Skin epidermis (tissue), 12 donors: Measurements from ENCODE around the gene SATB2.

Experiments
- H3K27ac ChIP-seq, 21 experiments: fragments of 200-600 bp; sonication (generic) in 11 of 21; one replicate each; pipeline ENCODE4 v1.5.0; 2020; ENCODE audit warnings: mild to moderate bottlenecking in 3 of 21, inconsistent platforms in 2 of 21, moderate library complexity in 2 of 21
- H3K4me3 ChIP-seq, 7 experiments: fragments of 200-600 bp; sonication (generic) in 2 of 7; one replicate each; pipeline ENCODE4 v1.5.0; 2020; ENCODE audit warnings: inconsistent platforms in 2 of 7, mild to moderate bottlenecking in 2 of 7, moderate library complexity in 1 of 7

SATB2 gene

DNA sequence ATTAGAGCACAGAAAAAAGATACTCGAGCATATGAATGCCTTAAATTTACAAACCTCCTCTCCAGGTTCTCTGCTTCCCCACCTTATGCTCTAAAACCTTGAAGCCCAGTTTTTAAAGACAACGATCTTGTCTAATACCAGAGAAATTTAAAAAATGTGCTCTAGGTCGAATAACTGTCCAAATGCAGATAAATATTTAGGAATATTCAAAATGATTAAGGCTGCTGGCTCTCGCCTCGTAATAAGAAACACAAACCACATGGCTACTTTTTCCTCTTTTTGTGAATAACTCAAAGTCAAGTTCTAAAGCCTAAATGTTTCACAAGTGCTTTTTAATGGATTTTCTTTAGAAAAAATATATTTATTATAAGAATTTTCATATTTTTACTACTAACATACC lies 101.3 kb downstream of the SATB2 start:
- Histone ChIP-seq H3K27ac (no peak overlapping the region), H3K4me3 (no peak overlapping the region)

DNA sequence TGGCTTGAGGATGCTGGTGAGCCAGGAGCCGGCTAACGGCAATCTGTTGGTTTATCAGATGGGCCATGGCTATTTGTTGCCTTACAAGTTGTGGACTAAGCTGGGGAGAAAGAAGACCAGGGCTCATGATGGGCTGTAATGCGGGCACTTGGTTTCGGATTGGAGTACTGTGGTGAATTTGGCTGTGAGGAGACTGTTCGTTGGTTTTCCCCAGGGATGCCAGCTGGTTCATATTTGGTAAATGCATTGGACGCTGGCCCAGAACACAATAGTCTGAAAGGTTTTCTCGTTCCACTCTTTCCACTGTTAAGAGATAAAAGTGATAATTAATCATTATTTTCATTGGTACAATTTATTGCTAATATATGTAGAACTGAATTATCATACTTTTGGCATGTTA lies 108.9 kb downstream of the SATB2 start:
- H3K27ac ChIP-seq: no peak overlapping the region
- H3K4me3 ChIP-seq: no peak overlapping the region

DNA sequence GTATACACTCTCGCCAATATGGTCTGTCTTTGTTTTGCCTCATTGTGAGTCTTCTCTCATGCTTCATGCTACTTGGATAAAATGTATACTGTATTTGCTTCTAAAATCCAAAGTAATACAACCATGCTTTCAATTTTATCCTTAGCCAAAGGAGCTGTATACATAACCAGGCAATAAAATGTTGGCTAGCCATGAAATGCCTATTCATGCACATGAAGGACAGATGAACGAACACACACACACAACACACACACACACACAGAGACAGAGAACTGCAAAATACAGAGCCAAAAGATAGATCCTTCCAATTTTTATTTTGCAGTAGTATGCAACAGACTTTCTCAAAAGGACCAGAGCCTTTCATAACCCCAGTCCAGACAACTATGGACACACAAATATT lies 113.7 kb downstream of the SATB2 start:
- H3K27ac ChIP-seq: no peak overlapping the region
- no peak overlapping the region for H3K4me3 ChIP-seq

DNA sequence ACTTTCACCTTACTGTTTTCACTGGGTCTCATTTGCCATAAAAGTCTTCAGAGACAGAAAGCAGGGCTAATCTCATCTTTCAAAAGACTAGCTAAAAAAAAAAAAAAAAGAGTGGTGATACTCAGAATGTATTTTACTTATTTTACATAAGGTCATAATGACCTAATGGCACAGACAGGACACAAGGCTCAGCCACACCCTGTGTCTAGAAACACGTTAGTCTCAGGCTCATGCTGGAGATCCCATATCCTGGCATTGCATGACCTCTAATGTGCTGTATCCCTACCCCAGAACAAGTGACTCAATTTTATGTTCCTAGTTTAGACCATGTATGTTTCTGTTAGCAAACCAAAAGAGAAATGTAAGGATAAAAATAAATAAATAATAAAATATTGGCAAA lies 115.4 kb downstream of the SATB2 start:
- H3K4me3 ChIP-seq: no peak overlapping the region
- no peak overlapping the region for H3K27ac ChIP-seq

DNA sequence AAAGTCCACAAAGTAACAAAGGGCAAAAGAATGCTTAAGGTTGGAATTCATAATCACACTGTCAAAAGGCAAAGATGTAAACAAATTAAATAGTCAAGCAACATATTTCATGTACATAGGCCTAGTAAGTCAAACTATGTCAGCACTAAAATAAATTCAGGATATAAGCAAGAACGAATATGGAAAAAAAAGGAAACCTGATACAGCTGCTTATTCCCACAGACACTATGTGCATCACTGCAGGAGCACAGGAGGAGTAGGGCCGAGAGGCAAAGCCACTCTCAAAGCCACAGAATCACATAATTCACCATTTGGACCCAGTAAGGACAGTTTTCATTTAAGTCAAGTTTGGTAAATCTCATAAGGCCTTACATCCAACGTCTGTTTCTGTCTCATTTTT lies 116.6 kb downstream of the SATB2 start:
- Histone ChIP-seq H3K27ac (no peak overlapping the region), H3K4me3 (no peak overlapping the region)

DNA sequence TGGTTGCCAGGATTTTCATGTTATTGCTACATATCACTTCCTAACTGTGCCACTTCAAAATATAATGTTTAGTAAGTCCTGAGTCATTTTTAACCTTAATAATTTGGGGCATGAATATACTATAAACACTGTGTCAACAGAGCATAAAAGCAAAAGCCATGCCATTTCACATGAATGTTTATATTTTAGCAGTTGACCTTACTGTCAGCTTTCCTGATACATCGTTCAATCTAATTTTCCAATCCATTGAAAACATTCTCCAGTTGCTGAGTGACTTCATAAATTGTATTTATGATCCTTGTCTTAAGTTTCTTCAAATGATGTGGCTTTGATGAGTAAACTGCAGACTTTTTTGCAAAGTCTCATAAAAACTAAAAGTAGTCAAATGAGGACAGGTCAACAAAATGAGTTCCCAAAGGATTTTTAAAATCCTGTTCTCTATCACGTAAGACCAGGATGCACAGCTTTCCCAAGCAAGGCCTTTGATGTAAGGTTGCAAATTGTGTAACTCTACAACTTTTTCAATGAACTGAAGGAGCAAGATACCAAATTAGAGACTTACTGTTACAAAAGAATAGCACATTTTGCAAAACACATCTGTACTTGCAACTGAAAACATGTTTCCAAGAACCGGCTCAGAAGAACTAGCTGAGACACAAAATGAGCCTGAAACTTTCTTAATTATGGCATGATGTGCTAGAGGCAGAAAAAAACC lies 117.7 kb downstream of the SATB2 start:
- no peak overlapping the region for H3K27ac ChIP-seq

DNA sequence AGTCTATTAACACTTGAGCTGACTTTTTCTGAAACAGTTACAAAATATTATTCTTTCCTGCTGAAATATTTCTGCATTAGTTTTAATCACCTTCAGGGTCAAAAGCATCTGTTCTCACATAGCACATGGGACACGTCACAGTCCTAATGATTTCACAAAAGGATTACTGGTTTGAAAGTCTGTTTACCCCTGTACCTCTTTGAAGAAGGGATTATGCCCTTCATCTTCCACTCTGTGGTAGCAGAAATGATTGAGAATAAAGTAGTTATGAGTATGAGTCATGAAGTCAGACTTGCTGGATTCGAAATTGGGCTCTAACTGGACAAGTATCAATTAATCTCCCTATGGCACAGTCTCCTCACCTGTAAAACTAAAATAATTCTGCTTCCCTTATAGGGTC lies 121.2 kb downstream of the SATB2 start:
- Histone ChIP-seq H3K4me3 (no peak overlapping the region), H3K27ac (no peak overlapping the region)

More for the DNA sequence above, 117.7 kb downstream of the SATB2 start:
- H3K4me3 ChIP-seq: no peak overlapping the region

DNA sequence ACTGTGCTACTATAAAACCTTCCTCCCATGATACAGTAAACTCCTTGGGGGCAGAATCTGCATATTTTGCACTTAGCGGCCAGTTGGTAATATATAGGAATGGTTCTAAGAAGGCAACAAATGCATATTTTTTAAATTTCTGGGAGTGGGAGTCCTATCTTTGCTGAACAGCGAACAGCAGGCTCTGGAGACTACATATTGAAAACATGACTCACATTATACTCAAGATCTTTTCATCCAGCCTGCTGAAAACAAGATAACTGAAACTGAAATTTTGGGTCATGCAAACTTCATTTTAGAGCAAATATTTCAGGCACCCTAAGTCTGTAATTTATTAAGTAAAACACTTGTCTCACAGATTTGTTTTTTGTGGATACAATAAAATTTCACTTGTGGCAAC lies 122.2 kb downstream of the SATB2 start:
- Histone ChIP-seq H3K27ac (no peak overlapping the region), H3K4me3 (no peak overlapping the region)

DNA sequence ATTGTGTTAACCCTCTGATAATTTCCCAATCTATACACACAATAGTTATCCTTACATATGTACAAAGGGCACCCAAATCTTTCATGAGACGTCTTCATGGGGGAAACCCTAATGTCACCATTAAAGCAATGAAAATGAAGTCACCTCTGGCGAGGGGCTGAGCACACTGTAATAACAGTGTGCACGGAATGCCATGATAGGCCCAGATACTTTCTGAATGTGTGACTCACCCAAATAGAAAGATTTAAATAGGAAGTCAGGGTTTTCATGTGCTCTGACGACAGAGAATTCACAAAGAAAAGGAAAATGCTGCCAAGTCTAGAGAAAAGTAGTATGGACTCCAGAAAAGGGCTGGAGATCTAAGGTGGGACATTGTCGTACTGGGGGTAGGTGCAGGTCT lies 128.3 kb downstream of the SATB2 start:
- H3K4me3 ChIP-seq: no peak overlapping the region
- no peak overlapping the region for H3K27ac ChIP-seq

DNA sequence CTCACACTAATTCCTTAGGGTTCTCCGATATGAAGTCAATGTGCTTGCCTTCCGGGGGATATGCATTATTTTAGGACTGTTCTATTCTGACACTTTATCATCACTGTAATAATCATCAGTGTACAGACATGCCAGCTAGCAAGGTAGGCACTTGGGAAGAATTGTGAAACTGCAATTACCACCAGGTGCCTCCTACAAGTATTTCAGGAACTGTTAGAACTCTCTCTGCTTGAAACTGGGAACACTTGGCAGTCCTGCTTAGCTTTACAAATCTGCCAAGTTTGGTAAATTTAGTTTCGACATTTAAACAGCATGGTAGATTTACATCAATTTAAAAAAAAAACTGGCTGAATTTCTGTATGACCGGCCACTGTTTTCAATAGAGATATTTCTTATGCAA lies 128.7 kb downstream of the SATB2 start:
- H3K4me3 ChIP-seq: no peak overlapping the region
- H3K27ac ChIP-seq: no peak overlapping the region

DNA sequence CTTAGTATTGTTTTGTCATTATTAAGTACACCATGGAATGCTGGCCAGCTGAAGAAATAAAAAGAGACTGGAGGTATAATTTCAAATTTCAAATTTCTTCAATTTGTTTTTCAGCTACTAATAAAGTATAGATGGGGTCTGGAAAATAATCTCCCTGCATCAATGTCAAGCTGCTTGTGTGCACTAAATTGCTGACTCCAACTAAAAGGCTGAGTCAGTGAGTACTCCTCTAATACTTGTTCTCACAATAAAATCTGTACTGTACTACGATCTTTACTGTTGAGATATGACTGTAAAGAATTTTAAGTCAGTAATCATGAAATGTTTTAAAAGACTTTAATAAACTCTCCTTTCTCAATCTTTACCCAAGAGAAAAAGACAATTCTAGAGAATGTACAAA lies 131.9 kb downstream of the SATB2 start:
- no peak overlapping the region for H3K27ac ChIP-seq

DNA sequence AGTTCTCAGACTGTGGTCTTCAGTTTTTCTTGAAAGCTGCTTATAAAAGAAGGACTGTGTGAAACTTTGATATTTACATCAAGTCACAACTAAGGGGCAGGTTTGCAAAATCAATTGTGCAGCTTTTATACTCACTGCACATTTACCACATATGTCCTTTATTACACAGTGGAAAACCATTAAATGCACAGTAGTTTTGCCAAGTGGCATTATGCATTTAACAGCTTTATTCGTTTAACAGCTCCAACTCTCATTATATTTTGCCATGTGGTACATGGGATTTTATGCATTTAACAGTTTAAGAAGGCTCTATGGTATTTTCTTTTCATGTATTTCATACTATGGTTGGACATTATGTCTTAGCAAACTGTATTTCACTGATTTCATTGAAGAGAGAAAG lies 135.6 kb downstream of the SATB2 start:
- no peak overlapping the region for H3K27ac ChIP-seq
- H3K4me3 ChIP-seq: no peak overlapping the region

More for the DNA sequence above, 131.9 kb downstream of the SATB2 start:
- no peak overlapping the region for H3K4me3 ChIP-seq

DNA sequence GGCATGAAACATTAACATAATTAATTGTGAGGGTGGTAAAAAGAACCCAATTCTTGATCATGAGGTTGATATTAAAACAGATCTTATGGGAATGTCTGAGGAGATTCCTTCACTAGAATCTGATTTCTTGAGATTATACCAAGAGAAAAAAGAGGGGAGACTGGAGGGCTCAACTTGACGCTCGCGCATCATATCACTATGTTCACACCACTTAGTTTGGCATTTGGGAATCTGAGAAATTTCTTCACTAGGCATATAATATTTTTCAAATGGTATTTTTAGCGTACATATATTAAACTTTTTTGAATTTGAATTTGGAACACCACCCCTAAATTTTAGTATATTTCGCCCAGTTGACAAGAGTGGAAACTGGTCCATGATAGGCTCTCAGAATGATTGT lies 140.1 kb downstream of the SATB2 start:
- no peak overlapping the region for H3K4me3 ChIP-seq
- no peak overlapping the region for H3K27ac ChIP-seq

DNA sequence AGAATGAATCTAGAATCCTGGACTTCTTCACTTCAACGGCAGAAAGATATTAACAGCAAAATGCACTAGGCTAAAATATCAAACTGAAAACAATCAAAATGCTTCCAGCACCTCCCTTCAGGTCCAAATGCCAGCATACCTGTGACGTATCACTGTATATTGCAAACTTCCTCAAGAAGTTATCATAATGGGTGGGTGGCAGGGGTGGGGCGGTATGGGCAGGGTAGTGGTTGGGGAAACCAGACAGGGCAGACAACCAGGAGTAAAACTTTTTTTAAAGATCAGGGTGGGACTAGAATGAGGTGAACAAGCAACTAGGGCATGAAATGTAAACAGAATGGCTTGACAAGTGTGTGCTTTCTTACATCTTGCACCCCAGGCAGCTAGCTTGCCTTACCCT lies 140.9 kb downstream of the SATB2 start:
- Histone ChIP-seq H3K4me3 (no peak overlapping the region), H3K27ac (no peak overlapping the region)

DNA sequence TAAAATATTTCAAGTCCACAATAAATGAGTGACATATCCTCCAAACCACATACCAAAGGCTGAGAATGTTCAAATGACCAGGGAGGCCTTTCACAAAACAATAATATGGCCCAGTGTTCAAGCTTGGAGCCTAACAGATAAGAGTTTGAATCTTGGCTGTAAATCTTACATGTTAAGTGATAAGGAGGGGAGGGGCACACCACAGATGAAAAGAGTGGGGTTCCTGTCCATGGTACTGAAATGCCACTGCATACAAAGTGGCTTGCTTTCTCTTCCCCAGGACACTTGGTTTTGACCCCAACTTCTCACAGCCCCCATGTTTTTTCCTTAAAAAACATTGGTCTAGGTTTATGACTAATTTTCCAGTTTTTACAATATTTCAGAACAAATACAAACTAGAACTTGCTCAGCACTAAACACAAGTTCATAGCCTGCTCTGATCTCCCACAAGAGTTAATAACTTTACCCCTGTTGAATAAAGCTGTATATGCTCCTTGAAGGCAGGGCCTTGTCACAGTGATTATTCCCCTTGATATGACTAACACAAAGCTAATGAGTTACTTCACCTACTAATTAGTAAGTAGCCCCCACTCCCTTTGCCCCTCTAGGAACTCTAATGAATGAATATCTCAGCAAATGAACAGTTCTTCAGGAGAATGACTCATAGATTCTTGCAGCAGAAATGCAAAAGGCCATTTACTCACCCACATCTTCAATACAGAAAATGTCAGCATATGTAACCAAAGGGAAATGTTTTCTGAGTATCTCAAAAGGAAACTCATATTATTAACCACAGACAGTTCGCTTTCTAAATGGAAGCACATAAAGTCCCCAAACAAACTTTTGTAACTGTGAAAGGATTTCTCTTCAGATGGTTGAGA lies 142.2 kb downstream of the SATB2 start:
- H3K4me3 ChIP-seq: no peak overlapping the region
- H3K27ac ChIP-seq: no peak overlapping the region

DNA sequence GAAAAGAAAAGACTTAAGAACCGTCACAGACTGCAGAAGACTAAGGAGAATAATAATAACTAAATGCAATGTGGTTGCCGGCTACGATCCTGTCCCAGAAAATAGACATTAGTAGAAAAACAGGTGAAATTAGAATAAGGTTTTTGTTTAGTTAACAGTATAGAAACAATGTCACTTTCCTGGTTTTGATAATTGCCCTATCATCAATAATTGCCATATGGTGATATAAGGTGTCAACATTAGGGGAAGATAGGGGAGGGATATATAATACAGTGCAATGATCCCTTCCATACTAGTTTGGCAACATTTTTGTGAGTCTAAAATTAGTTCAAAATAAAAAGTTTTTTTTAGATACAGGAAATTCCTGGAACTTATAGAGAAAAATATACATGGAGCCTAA lies 144.8 kb downstream of the SATB2 start:
- Histone ChIP-seq H3K4me3 (no peak overlapping the region), H3K27ac (no peak overlapping the region)

DNA sequence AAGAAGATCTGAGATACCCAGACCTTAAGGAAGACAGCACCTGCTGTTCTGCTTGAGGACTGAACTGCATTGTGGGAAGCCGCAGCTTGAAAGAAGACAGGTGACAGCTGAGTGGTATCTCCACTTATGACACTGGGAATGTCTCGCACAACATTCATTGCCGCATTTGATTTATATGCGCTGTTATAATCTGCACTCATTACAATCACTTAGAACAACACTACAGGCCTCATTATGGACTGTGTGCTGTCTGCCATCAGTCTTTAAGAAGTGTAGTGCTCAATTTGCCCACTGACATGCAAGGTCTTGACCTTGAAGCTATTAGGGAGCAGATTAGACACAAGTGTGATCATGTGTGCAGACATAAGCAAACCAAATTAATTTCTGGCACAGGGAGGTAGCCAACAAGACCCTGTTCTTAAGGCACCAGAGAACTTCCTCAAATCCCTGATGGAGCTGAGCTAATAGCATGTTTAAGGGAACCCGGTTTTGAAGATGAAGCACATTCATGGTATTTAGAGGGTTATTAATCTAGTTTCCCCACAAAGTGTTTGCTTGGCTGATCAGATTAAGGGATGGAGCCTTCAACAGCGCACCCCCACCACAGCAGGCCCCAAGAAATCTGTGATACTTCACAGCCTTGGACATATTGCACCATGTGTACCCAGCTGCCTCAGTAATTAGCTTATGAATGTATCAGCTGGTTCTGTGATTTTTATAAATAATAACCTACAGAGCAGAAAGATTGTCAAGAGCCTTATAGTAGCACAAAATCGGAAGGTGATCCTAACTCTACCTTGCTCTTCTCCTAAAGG lies 146.8 kb downstream of the SATB2 start:
- Histone ChIP-seq H3K27ac (no peak overlapping the region), H3K4me3 (no peak overlapping the region)

DNA sequence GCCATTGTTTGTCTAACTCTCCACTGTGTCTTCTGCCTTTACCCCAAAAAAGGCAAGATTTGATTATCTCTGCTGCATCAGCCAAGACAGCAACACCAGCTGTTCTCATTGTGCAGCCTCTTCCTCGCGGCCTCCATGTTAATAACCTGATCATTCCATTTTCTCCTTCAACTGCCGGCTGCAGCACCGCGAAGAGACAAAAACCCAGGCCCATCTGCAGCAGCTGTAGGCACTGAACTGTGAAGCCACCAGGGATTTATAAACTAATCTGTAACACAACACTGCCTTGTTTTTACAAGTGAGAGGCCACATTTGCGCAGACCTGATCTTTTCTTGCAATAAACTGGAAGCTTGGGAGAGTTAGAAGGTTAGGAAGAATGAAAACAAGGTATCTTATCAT lies 147.8 kb downstream of the SATB2 start:
- H3K27ac ChIP-seq: no peak overlapping the region
- no peak overlapping the region for H3K4me3 ChIP-seq

DNA sequence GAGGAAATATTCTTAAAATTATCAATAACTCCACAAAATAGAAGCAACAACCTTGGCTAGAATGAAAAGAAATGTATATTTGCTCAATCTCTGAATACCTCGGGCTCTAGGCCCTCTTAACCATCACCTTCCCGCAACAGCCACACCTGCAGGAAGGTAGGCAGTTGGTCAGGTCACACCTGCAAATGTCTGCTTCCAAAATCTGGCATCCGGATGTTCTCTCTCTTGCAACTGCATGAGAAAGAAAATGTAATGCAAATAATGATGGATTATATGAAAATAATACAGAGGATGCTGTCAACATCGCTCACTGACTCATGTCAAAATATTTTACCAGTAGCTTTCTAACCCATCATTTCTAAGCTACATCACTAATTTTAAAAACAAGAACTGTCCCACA lies 148.3 kb downstream of the SATB2 start:
- no peak overlapping the region for H3K27ac ChIP-seq
- no peak overlapping the region for H3K4me3 ChIP-seq

DNA sequence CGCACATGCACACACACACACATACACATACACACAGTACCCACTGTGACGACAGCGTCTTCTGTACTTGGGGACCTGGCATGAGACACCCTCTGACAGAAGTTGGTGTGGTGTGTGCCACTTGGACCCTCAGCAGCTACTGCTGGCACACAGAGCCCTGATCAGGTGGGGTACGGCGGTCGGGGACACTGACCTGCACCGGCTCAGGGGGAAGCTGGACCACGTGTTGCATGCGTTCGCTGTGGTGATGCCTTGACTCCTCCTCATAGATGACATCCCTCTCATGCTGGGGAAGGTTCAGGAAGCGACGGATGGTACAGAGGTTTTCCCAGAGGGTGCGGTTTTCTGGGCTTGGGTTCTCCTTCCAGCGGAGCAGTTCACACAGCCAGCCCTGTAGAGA lies 149.2 kb downstream of the SATB2 start:
- H3K4me3 ChIP-seq: no peak overlapping the region
- no peak overlapping the region for H3K27ac ChIP-seq

DNA sequence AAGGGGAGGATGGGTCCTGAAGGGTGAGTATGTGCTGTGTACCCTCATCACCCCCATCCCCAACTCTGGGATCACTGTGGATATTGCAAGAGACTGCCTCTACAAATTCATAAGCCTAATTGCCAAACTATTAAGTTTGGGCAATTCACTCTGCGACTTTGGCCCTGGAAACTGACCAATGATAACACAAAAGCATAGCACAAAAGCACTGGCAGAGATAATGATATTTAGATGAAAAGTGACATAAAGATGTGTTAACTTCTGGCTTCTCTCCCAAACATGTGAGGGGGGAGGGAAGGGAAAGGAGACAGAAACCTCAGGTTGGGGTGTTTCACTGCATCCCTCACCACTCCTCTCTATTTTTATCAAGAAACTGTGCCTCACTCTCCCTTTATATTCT lies 150.3 kb downstream of the SATB2 start:
- H3K27ac ChIP-seq: no peak overlapping the region
- H3K4me3 ChIP-seq: no peak overlapping the region
